ENCODE measurements around the gene ARMC10.
A peak's percentile ranks its signal among the peaks of the same experiment; 100 is the strongest.
"Not testable (repeated sequence)": the region's sequence is repeated elsewhere in the genome, so short reads cannot be mapped to it uniquely, and the experiment has no call there.

Gene ARMC10

DNA sequence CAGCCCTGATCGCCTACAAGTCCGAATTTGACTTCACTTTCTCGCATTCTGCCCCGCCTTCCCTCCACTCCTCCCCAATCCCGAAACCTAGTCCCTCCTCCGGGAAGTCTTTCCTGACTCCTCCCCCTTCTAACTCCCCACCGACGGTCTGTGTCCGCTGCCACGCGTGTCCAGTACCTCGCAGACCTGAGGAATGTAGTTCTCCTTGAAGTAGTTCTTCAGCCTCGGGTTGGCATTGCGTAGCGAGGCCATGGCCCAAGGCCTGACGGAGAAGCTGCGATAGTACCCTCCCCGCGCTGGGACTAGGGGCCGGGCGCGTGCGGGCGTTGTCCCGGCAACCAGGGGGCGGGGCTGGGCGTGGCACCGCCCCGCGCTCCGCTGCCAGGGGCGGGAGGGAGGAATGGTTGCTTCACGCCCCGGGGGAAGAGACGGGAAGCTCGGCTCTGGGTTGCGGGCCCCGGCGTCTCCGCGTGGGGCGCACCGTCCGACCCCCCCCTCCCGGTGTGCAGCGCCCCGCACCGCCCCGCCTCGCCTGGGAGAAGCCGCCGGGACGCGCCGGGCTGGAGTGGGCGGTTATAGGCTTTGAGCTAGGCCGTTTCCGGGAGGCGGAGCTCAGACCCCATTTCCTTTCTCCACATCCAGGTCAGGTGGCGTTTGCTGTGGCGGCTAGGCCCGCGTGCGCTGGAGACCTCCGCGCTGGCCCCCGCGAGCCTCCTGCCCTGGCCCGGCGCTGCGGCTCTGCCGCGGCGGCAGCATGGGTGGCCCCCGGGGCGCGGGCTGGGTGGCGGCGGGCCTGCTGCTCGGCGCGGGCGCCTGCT is at the start of gene ARMC10, which contains the start of gene FBXL13:
ARMC10 (plus strand) TSS at position 622 of the 818 bp plus-strand sequence; CDS start at position 755, 133 bp downstream.
FBXL13 (minus strand) TSS at position 278 of the 818 bp plus-strand sequence.
- H3K36me3 ChIP-seq (ENCODE audit: insufficient read depth, low read length) = no peaks in the 10 kb centered on the region
- H3K9ac ChIP-seq (ENCODE audit: low read depth, low read length) = peak within 1 kb of the TSS; percentile 76
- no peaks in the 10 kb centered on the region for H3K4me1 ChIP-seq (ENCODE audit: insufficient read depth, low read length)
- H3K9me3 ChIP-seq (ENCODE audit: control insufficient read depth, insufficient read depth, low read length) = no peaks in the 10 kb centered on the region

- H3K36me3 ChIP-seq (ENCODE audit: insufficient read depth, low read length) = no peaks in the 10 kb centered on the region
- H3K9ac ChIP-seq (ENCODE audit: low read depth, low read length) = no peak overlapping the region
- no peaks in the 10 kb centered on the region for H3K4me1 ChIP-seq (ENCODE audit: insufficient read depth, low read length)
- no peaks in the 10 kb centered on the region for H3K9me3 ChIP-seq (ENCODE audit: control insufficient read depth, insufficient read depth, low read length)
Observed at GRCh38 chr7:103025341-103025740, 49.6 kb upstream of the ARMC10 start.

GRCh38 chr7:103031024-103031423 is 43.9 kb upstream of the ARMC10 start:
- no peaks in the 10 kb centered on the region for H3K4me1 ChIP-seq (ENCODE audit: insufficient read depth, low read length)
- H3K9me3 ChIP-seq (ENCODE audit: control insufficient read depth, insufficient read depth, low read length) = no peaks in the 10 kb centered on the region
- H3K36me3 ChIP-seq (ENCODE audit: insufficient read depth, low read length) = no peaks in the 10 kb centered on the region
- H3K9ac ChIP-seq (ENCODE audit: low read depth, low read length) = no peak overlapping the region

- Histone ChIP-seq H3K9ac (ENCODE audit: low read depth, low read length) (no peak overlapping the region), H3K4me1 (ENCODE audit: insufficient read depth, low read length) (no peaks in the 10 kb centered on the region), H3K9me3 (ENCODE audit: control insufficient read depth, insufficient read depth, low read length) (no peaks in the 10 kb centered on the region), H3K36me3 (ENCODE audit: insufficient read depth, low read length) (no peaks in the 10 kb centered on the region)
Observed at GRCh38 chr7:103031781-103032180, 43.2 kb upstream of the ARMC10 start.

GRCh38 chr7:103034318-103034717 is 40.6 kb upstream of the ARMC10 start:
- not testable (repeated sequence) for H3K9me3 ChIP-seq (ENCODE audit: control insufficient read depth, insufficient read depth, low read length); H3K9ac ChIP-seq (ENCODE audit: low read depth, low read length); H3K4me1 ChIP-seq (ENCODE audit: insufficient read depth, low read length); H3K36me3 ChIP-seq (ENCODE audit: insufficient read depth, low read length)

DNA sequence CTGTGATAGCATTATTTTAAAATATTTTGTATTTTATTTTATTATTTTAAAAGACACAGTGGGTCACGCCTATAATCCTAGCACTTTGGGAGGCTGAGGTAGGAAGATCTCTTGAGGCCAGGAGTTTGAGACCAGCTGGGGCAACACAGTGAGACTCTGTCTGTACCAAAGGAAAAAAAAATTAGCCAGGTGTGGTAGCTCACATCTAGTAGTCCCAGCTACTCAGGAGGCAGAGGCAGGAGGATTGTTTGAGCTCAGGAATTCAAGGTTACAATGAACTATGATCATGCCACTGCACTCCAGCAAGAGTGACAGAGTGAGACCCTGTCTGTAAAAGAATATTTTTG is 37.5 kb upstream of the ARMC10 start:
- no peaks in the 10 kb centered on the region for H3K36me3 ChIP-seq (ENCODE audit: insufficient read depth, low read length)
- no peak overlapping the region for H3K9ac ChIP-seq (ENCODE audit: low read depth, low read length)
- H3K4me1 ChIP-seq (ENCODE audit: insufficient read depth, low read length) = no peaks in the 10 kb centered on the region; the same call in 1 of the 2 replicates
- no peaks in the 10 kb centered on the region; the same call in 1 of the 2 replicates for H3K9me3 ChIP-seq (ENCODE audit: control insufficient read depth, insufficient read depth, low read length)

DNA sequence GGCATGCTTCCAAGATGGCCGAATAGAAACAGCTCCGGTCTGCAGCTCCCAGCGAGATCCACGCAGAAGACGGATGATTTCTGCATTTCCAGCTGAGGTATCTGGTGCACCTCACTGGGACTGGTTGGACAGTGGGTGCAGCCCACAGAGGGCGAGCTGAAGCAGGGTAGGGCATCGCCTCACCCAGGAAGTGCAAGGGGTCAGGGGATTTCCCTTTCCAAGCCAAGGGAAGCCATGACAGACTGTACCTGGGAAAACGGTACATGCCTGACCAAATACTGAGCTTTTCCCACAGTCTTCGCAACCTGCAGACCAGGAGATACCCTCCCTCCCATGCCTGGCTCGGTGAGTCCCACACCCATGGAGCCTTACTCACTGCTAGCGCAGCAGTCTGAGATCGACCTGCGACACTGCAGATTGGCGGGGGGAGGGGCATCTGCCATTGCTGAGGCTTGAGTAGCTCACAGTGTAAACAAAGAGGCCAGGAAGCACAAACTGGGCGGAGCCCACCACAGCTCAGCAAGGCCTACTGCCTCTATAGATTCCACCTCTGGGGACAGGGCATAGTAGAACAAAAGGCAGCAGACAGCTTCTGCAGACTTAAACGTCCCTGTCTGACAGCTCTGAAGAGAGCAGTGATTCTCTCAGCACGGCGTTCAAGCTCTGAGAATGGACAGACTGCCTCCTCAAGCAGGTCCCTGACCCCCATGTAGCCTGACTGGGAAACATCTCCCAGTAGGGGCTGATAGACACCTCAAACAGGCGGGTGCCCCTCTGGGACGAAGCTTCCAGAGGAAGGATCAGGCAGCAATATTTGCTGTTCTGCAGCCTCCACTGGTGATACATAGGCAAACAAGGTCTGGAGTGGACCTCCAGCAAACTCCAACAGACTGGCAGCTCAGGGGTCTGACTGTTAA is 36.9 kb upstream of the ARMC10 start:
- not testable (repeated sequence) for H3K4me1 ChIP-seq (ENCODE audit: insufficient read depth, low read length); H3K9me3 ChIP-seq (ENCODE audit: control insufficient read depth, insufficient read depth, low read length); H3K36me3 ChIP-seq (ENCODE audit: insufficient read depth, low read length); H3K9ac ChIP-seq (ENCODE audit: low read depth, low read length)

GRCh38 chr7:103041815-103042214 is 33.1 kb upstream of the ARMC10 start:
- not testable (repeated sequence) for H3K36me3 ChIP-seq (ENCODE audit: insufficient read depth, low read length); H3K4me1 ChIP-seq (ENCODE audit: insufficient read depth, low read length); H3K9ac ChIP-seq (ENCODE audit: low read depth, low read length); H3K9me3 ChIP-seq (ENCODE audit: control insufficient read depth, insufficient read depth, low read length)

- Histone ChIP-seq H3K9me3 (ENCODE audit: control insufficient read depth, insufficient read depth, low read length) (peaks cover 9% of the 10 kb centered on the region), H3K4me1 (ENCODE audit: insufficient read depth, low read length) (no peaks in the 10 kb centered on the region), H3K9ac (ENCODE audit: low read depth, low read length) (no peak overlapping the region), H3K36me3 (ENCODE audit: insufficient read depth, low read length) (no peaks in the 10 kb centered on the region)
Observed at GRCh38 chr7:103048833-103049232, 26.1 kb upstream of the ARMC10 start.

DNA sequence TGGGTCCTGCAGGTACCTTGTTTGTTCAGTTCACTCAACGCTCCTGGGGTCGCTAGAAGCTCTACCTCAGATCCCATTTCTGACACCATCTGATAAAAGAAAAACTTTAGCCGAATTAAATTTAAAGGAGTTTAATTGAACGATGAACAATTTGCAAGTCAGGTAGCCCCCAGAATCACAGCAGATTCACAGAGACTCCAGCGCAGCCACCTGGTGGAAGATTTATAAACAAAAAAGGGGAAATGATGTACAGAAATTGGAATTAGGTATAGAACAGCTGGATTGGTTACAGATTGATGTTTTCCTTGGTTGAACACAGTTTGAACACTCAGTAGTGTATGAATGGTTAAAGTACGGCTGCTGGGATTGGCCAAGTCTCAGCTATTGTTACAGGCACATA is 23.4 kb upstream of the ARMC10 start:
- no peaks in the 10 kb centered on the region for H3K4me1 ChIP-seq (ENCODE audit: insufficient read depth, low read length)
- H3K36me3 ChIP-seq (ENCODE audit: insufficient read depth, low read length) = no peaks in the 10 kb centered on the region
- H3K9me3 ChIP-seq (ENCODE audit: control insufficient read depth, insufficient read depth, low read length) = peaks cover 9% of the 10 kb centered on the region
- no peak overlapping the region for H3K9ac ChIP-seq (ENCODE audit: low read depth, low read length)

DNA sequence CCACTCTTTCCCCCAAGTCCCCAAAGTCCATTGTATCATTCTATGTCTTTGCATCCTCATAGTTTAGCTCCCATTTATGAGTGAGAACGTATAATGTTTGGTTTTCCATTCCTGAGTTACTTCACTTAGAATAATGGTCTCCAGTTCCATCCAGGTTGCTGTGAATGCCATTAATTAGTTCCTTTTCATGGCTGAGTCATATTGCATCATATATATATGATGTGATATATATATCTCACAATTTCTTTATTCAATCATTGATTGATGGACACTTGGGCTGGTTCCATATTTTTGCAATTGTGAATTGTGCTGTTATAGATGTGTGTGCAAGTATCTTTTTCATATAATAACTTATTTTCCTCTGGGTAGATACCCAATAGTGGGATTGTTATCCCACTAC is 18.9 kb upstream of the ARMC10 start:
- not testable (repeated sequence) for H3K36me3 ChIP-seq (ENCODE audit: insufficient read depth, low read length); H3K9me3 ChIP-seq (ENCODE audit: control insufficient read depth, insufficient read depth, low read length); H3K9ac ChIP-seq (ENCODE audit: low read depth, low read length); H3K4me1 ChIP-seq (ENCODE audit: insufficient read depth, low read length)

DNA sequence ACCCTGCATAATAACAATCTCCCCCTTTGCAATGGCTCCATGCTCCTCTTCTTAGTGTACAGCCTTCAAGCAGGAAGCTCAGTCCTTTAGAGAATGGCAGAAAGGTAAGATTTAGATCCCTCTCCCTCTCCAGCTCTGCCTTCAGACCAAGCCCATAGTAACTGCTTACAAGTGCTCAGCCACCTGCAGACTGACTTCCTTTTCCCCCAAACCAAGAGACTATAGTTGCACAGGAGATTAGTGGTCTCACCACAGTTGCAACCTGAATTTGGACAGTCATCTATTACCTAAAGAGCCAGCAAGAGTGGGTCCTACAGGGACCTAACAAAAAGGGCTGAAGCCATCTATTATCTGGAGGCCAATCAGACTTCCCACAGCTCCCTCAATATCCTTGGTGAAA is 16.8 kb upstream of the ARMC10 start:
- Histone ChIP-seq H3K9me3 (ENCODE audit: control insufficient read depth, insufficient read depth, low read length) (no peaks in the 10 kb centered on the region), H3K4me1 (ENCODE audit: insufficient read depth, low read length) (no peaks in the 10 kb centered on the region), H3K36me3 (ENCODE audit: insufficient read depth, low read length) (no peaks in the 10 kb centered on the region), H3K9ac (ENCODE audit: low read depth, low read length) (no peak overlapping the region)

DNA sequence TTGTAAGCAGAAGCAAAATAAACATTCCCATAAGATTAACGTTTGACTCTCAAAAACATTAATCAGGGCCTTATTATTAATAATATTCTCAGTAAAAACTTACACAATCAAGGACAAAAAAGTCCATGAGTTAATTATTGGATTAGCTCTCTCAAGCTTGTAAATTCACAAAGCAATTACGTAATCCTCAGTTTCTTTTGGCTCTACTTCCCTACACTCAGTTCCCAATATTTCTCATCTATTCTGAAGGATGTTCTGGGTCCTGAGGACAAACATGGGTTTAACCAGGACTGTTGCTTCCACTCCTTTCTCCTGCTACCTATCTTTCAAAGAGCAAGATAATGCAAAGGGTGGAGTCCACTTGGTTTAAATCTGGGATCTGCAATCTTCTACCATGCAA is 15.5 kb upstream of the ARMC10 start:
- no peaks in the 10 kb centered on the region for H3K4me1 ChIP-seq (ENCODE audit: insufficient read depth, low read length)
- no peak overlapping the region for H3K9ac ChIP-seq (ENCODE audit: low read depth, low read length)
- no peaks in the 10 kb centered on the region for H3K36me3 ChIP-seq (ENCODE audit: insufficient read depth, low read length)
- H3K9me3 ChIP-seq (ENCODE audit: control insufficient read depth, insufficient read depth, low read length) = no peaks in the 10 kb centered on the region

GRCh38 chr7:103063895-103064294 is 11.0 kb upstream of the ARMC10 start:
- H3K4me1 ChIP-seq (ENCODE audit: insufficient read depth, low read length) = no peaks in the 10 kb centered on the region
- no peak overlapping the region for H3K9ac ChIP-seq (ENCODE audit: low read depth, low read length)
- no peaks in the 10 kb centered on the region for H3K36me3 ChIP-seq (ENCODE audit: insufficient read depth, low read length)
- H3K9me3 ChIP-seq (ENCODE audit: control insufficient read depth, insufficient read depth, low read length) = no peaks in the 10 kb centered on the region; the same call in 1 of the 2 replicates

DNA sequence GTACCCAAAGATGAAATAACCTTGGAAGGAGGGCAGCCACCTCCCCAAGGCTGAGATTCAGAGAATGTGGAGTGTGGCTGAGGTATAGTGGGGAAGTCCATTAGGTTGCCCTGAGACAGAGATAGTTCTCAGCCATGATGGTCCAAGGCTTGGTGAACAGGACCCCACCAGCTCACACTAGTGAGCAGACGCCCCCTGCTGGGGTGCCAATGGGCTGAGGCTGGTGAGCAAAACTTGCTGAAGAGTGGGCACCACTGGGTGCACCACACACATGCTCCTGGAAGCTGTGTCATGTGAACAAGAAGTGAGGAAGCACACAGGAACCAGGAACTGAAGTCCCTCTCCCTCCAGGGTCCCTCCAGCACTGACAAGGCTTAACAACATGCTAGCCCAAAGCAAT is 9.3 kb upstream of the ARMC10 start:
- Histone ChIP-seq H3K9me3 (ENCODE audit: control insufficient read depth, insufficient read depth, low read length) (no peaks in the 10 kb centered on the region; the same call in 1 of the 2 replicates), H3K4me1 (ENCODE audit: insufficient read depth, low read length) (no peaks in the 10 kb centered on the region), H3K9ac (ENCODE audit: low read depth, low read length) (no peak overlapping the region), H3K36me3 (ENCODE audit: insufficient read depth, low read length) (no peaks in the 10 kb centered on the region)

All from ES-I3 (cell line).